GM23338 (cell line): Measurements from ENCODE around the gene ZNF865. TPM values are rescaled to one million over a fixed set of nuclear protein-coding genes. Genes with fewer than 3 reads are reported as not detected.

Experiments used
- ATAC-seq: fragments of 200-7000 bp; cut with Tn5 transposase; 3 replicates; pipeline ENCODE4 v1.9.1; 2020
- DNase-seq: peaks from one replicate; pipeline ENCODE4 v3.0.0-alpha.2; 2015; ENCODE audit warnings: low spot score
- H2AFZ ChIP-seq: fragments of 200-600 bp; sonication (generic); 2 replicates; pipeline ENCODE4 v1.8.0; 2016; ENCODE audit warnings: antibody characterized with exemption, mild to moderate bottlenecking, moderate library complexity
- H3F3A ChIP-seq: fragments of 200-600 bp; sonication (generic); replicated peaks from 2 replicates; pipeline ENCODE4 v1.8.0; 2017; ENCODE audit warnings: antibody characterized with exemption, mixed run types, low read depth
- H3K27ac ChIP-seq: fragments of 200-600 bp; sonication (generic); 2 replicates; pipeline ENCODE4 v1.6.1; 2016; ENCODE audit warnings: low read depth
- H3K27me3 ChIP-seq: fragments of 200-600 bp; sonication (generic); 2 replicates; pipeline ENCODE4 v1.8.0; 2016; ENCODE audit warnings: mild to moderate bottlenecking, mixed run types, moderate library complexity; ENCODE audit not compliant: insufficient read depth
- H3K36me3 ChIP-seq: fragments of 200-600 bp; sonication (generic); 2 replicates; pipeline ENCODE4 v1.8.0; 2016; ENCODE audit warnings: mild to moderate bottlenecking; ENCODE audit not compliant: insufficient read depth
- H3K4me1 ChIP-seq: fragments of 200-600 bp; sonication (generic); 2 replicates; pipeline ENCODE4 v1.8.0; 2016; ENCODE audit warnings: mild to moderate bottlenecking, moderate library complexity; ENCODE audit not compliant: insufficient read depth
- H3K4me2 ChIP-seq: fragments of 200-600 bp; sonication (generic); 2 replicates; pipeline ENCODE4 v1.7.1; 2017; ENCODE audit warnings: mixed run types
- H3K4me3 ChIP-seq: fragments of 200-600 bp; sonication (generic); 2 replicates; pipeline ENCODE4 v1.6.1; 2016; ENCODE audit warnings: mixed run types
- H3K79me2 ChIP-seq: fragments of 200-600 bp; sonication (generic); replicated peaks from 2 replicates; pipeline ENCODE4 v1.8.0; 2017; ENCODE audit warnings: mild to moderate bottlenecking; ENCODE audit not compliant: insufficient read depth
- H3K9me2 ChIP-seq: fragments of 200-600 bp; sonication (generic); 2 replicates; pipeline ENCODE4 v1.8.0; 2017; ENCODE audit not compliant: insufficient read depth
- H4K20me1 ChIP-seq: fragments of 200-600 bp; sonication (generic); replicated peaks from 2 replicates; pipeline ENCODE4 v1.8.0; 2017; ENCODE audit warnings: mild to moderate bottlenecking; ENCODE audit not compliant: insufficient read depth
- H3K27ac Mint-ChIP-seq: 2 replicates; pipeline ENCODE4 v1.8.0; 2020; ENCODE audit warnings: inconsistent platforms, mild to moderate bottlenecking, moderate library complexity, mixed read lengths
- H3K27me3 Mint-ChIP-seq: 3 replicates; pipeline ENCODE4 v1.8.0; 2022; ENCODE audit warnings: low read depth, mild to moderate bottlenecking, moderate library complexity, mixed read lengths, inconsistent platforms; ENCODE audit not compliant: insufficient read depth, poor library complexity
- H3K36me3 Mint-ChIP-seq: 3 replicates; pipeline ENCODE4 v1.8.0; 2021; ENCODE audit warnings: low read depth, mild to moderate bottlenecking, inconsistent platforms, moderate library complexity, mixed read lengths
- H3K4me1 Mint-ChIP-seq: 3 replicates; pipeline ENCODE4 v1.8.0; 2020; ENCODE audit warnings: mild to moderate bottlenecking, inconsistent platforms, mixed read lengths
- H3K4me3 Mint-ChIP-seq: 3 replicates; pipeline ENCODE4 v1.8.0; 2021; ENCODE audit warnings: moderate library complexity, mild to moderate bottlenecking, inconsistent platforms, mixed read lengths
- H3K9me3 Mint-ChIP-seq: 3 replicates; pipeline ENCODE4 v1.8.0; 2020; ENCODE audit warnings: moderate library complexity, mild to moderate bottlenecking, inconsistent platforms, mixed read lengths
- CREB1 ChIP-seq: fragments of 250-450 bp; sonication (Bioruptor Pico); IDR thresholded peaks from 2 replicates; pipeline ENCODE4 v1.5.0; 2020; ENCODE audit warnings: low read depth, mild to moderate bottlenecking, moderate library complexity
- EZH2 ChIP-seq: fragments of 200-600 bp; sonication (generic); IDR thresholded peaks from one replicate; pipeline ENCODE4 v1.8.0; 2017; ENCODE audit warnings: antibody characterized with exemption, mild to moderate bottlenecking, low read depth; ENCODE audit not compliant: unreplicated experiment
- EZH2phosphoT487 ChIP-seq: fragments of 200-600 bp; sonication (generic); IDR thresholded peaks from one replicate; pipeline ENCODE4 v1.8.1; 2018; ENCODE audit warnings: antibody characterized with exemption; ENCODE audit not compliant: unreplicated experiment
- JUNB ChIP-seq: IDR thresholded peaks from one replicate; pipeline ENCODE4 v1.6.1; 2016; ENCODE audit warnings: antibody characterized with exemption; ENCODE audit not compliant: unreplicated experiment
- NANOG ChIP-seq: IDR thresholded peaks from 2 replicates; pipeline ENCODE4 v1.6.1; 2016; ENCODE audit warnings: antibody characterized with exemption, borderline replicate concordance
- POLR2AphosphoS5 ChIP-seq: IDR thresholded peaks from 2 replicates; pipeline ENCODE4 v1.6.1; 2016; ENCODE audit warnings: antibody characterized with exemption, low read depth
- STAT1 ChIP-seq: IDR thresholded peaks from one replicate; pipeline ENCODE4 v1.6.1; 2016; ENCODE audit warnings: antibody characterized with exemption; ENCODE audit not compliant: unreplicated experiment
- ZNF114 ChIP-seq: fragments of 250-450 bp; sonication (Bioruptor Pico); IDR thresholded peaks from 2 replicates; pipeline ENCODE4 v1.5.0; 2020; ENCODE audit warnings: mild to moderate bottlenecking, moderate library complexity
- ZNF331 ChIP-seq: fragments of 250-450 bp; sonication (Bioruptor Pico); IDR thresholded peaks from 2 replicates; pipeline ENCODE4 v1.5.0; 2020; ENCODE audit warnings: low read depth, mild to moderate bottlenecking, moderate library complexity
- polyA plus RNA-seq: library from polyadenylated mRNA; unstranded; fragments of >200 nt; fragmentation: Nextera tagmentation; extraction: Ambion mirVana; gene quantifications from 2 replicates; pipeline ENCODE4 v1.2.1, GENCODE V29; 2016
- total RNA-seq: library from RNA; depleted of rRNA; stranded (reverse); fragments of >200 nt; shearing (Covaris generic); gene quantifications from 2 replicates; pipeline ENCODE4 v1.2.3, GENCODE V29; 2014
- TF ChIP-seq, protein P1 (sequence below), 2 experiments: fragments of 200-600 bp in 1 of 2; sonication (generic) in 1 of 2; conservative IDR thresholded peaks; 2 replicates each; pipeline versions ENCODE4 v1.5.1 to v1.6.1; 2016 to 2017; ENCODE audit warnings: antibody characterized with exemption in 2 of 2, low read depth in 2 of 2, mild to moderate bottlenecking in 2 of 2, moderate library complexity in 1 of 2
- TF ChIP-seq, protein P2 (sequence below): IDR thresholded peaks from one replicate; pipeline ENCODE4 v1.6.1; 2018; ENCODE audit warnings: antibody characterized with exemption; ENCODE audit not compliant: unreplicated experiment
- TF ChIP-seq, protein P3 (sequence below): IDR thresholded peaks from 2 replicates; pipeline ENCODE4 v1.6.1; 2016; ENCODE audit warnings: antibody characterized with exemption
- TF ChIP-seq, protein P4 (sequence below): fragments of 250-450 bp; sonication (Bioruptor Pico); IDR thresholded peaks from 2 replicates; pipeline ENCODE4 v1.5.0; 2020; ENCODE audit warnings: mild to moderate bottlenecking, moderate library complexity

Gene ZNF865
- total and polyA plus RNA-seq, 2 experiments from 2014 or later, result 2.2 to 12.1 TPM

DNA sequence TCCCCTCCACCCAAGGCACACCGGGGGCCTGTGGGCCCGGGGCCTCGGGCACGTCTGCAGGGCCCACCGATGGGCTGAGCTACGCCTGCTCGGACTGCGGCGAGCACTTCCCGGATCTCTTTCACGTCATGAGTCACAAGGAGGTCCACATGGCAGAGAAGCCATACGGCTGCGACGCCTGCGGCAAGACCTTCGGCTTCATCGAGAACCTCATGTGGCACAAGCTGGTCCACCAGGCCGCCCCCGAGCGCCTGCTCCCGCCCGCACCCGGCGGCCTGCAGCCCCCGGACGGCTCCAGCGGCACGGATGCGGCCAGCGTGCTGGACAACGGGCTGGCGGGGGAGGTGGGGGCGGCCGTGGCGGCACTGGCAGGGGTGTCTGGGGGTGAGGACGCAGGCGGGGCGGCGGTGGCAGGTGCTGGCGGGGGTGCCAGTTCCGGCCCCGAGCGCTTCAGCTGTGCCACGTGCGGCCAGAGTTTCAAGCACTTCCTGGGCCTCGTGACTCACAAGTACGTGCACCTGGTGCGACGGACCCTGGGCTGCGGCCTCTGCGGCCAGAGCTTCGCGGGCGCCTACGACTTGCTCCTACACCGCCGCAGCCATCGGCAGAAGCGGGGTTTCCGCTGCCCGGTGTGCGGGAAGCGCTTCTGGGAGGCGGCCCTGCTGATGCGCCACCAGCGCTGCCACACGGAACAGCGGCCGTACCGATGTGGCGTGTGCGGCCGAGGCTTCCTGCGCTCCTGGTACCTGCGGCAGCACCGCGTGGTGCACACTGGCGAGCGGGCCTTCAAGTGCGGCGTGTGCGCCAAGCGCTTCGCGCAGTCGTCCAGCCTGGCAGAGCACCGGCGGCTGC is 10.3 kb downstream of the ZNF865 start:
- DNase-seq (peak; percentile 17), ATAC-seq (no peak)
- Histone ChIP-seq H3K36me3 (no peaks in the 10 kb centered on the region), H3F3A (peaks cover 3% of the 10 kb centered on the region; the same call in 1 of the 2 replicates), H3K79me2 (0 out of 2 replicates have a peak, but pooled peaks cover 2% of the 10 kb centered on the region), H3K27ac (no peak overlapping the region), H3K4me2 (no peak overlapping the region), H2AFZ (no peak overlapping the region), H3K4me3 (no peak overlapping the region), H3K4me1 (no peaks in the 10 kb centered on the region), H3K27me3 (no peaks in the 10 kb centered on the region), H3K9me2 (no peaks in the 10 kb centered on the region), H4K20me1 (peaks cover 11% of the 10 kb centered on the region)
- TF ChIP-seq JUNB (no peak), CREB1 (CRISPR knock-in tag) (no peak), EZH2phosphoT487 (no peak), STAT1 (no peak), EZH2 (no peak), POLR2AphosphoS5 (no peak), NANOG (no peak), ZNF331 (CRISPR knock-in tag) (no peak), ZNF114 (CRISPR knock-in tag) (no peak)
- TF ChIP-seq, protein P1, sequence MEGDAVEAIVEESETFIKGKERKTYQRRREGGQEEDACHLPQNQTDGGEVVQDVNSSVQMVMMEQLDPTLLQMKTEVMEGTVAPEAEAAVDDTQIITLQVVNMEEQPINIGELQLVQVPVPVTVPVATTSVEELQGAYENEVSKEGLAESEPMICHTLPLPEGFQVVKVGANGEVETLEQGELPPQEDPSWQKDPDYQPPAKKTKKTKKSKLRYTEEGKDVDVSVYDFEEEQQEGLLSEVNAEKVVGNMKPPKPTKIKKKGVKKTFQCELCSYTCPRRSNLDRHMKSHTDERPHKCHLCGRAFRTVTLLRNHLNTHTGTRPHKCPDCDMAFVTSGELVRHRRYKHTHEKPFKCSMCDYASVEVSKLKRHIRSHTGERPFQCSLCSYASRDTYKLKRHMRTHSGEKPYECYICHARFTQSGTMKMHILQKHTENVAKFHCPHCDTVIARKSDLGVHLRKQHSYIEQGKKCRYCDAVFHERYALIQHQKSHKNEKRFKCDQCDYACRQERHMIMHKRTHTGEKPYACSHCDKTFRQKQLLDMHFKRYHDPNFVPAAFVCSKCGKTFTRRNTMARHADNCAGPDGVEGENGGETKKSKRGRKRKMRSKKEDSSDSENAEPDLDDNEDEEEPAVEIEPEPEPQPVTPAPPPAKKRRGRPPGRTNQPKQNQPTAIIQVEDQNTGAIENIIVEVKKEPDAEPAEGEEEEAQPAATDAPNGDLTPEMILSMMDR (conservative IDR thresholded peaks at IDR 0.05; ENCODE audit: low read depth in 2 of 2), result no peak
- TF ChIP-seq, protein P2, sequence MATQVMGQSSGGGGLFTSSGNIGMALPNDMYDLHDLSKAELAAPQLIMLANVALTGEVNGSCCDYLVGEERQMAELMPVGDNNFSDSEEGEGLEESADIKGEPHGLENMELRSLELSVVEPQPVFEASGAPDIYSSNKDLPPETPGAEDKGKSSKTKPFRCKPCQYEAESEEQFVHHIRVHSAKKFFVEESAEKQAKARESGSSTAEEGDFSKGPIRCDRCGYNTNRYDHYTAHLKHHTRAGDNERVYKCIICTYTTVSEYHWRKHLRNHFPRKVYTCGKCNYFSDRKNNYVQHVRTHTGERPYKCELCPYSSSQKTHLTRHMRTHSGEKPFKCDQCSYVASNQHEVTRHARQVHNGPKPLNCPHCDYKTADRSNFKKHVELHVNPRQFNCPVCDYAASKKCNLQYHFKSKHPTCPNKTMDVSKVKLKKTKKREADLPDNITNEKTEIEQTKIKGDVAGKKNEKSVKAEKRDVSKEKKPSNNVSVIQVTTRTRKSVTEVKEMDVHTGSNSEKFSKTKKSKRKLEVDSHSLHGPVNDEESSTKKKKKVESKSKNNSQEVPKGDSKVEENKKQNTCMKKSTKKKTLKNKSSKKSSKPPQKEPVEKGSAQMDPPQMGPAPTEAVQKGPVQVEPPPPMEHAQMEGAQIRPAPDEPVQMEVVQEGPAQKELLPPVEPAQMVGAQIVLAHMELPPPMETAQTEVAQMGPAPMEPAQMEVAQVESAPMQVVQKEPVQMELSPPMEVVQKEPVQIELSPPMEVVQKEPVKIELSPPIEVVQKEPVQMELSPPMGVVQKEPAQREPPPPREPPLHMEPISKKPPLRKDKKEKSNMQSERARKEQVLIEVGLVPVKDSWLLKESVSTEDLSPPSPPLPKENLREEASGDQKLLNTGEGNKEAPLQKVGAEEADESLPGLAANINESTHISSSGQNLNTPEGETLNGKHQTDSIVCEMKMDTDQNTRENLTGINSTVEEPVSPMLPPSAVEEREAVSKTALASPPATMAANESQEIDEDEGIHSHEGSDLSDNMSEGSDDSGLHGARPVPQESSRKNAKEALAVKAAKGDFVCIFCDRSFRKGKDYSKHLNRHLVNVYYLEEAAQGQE, result no peak
- TF ChIP-seq, protein P3, sequence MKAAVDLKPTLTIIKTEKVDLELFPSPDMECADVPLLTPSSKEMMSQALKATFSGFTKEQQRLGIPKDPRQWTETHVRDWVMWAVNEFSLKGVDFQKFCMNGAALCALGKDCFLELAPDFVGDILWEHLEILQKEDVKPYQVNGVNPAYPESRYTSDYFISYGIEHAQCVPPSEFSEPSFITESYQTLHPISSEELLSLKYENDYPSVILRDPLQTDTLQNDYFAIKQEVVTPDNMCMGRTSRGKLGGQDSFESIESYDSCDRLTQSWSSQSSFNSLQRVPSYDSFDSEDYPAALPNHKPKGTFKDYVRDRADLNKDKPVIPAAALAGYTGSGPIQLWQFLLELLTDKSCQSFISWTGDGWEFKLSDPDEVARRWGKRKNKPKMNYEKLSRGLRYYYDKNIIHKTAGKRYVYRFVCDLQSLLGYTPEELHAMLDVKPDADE, result no peak
- TF ChIP-seq, protein P4, sequence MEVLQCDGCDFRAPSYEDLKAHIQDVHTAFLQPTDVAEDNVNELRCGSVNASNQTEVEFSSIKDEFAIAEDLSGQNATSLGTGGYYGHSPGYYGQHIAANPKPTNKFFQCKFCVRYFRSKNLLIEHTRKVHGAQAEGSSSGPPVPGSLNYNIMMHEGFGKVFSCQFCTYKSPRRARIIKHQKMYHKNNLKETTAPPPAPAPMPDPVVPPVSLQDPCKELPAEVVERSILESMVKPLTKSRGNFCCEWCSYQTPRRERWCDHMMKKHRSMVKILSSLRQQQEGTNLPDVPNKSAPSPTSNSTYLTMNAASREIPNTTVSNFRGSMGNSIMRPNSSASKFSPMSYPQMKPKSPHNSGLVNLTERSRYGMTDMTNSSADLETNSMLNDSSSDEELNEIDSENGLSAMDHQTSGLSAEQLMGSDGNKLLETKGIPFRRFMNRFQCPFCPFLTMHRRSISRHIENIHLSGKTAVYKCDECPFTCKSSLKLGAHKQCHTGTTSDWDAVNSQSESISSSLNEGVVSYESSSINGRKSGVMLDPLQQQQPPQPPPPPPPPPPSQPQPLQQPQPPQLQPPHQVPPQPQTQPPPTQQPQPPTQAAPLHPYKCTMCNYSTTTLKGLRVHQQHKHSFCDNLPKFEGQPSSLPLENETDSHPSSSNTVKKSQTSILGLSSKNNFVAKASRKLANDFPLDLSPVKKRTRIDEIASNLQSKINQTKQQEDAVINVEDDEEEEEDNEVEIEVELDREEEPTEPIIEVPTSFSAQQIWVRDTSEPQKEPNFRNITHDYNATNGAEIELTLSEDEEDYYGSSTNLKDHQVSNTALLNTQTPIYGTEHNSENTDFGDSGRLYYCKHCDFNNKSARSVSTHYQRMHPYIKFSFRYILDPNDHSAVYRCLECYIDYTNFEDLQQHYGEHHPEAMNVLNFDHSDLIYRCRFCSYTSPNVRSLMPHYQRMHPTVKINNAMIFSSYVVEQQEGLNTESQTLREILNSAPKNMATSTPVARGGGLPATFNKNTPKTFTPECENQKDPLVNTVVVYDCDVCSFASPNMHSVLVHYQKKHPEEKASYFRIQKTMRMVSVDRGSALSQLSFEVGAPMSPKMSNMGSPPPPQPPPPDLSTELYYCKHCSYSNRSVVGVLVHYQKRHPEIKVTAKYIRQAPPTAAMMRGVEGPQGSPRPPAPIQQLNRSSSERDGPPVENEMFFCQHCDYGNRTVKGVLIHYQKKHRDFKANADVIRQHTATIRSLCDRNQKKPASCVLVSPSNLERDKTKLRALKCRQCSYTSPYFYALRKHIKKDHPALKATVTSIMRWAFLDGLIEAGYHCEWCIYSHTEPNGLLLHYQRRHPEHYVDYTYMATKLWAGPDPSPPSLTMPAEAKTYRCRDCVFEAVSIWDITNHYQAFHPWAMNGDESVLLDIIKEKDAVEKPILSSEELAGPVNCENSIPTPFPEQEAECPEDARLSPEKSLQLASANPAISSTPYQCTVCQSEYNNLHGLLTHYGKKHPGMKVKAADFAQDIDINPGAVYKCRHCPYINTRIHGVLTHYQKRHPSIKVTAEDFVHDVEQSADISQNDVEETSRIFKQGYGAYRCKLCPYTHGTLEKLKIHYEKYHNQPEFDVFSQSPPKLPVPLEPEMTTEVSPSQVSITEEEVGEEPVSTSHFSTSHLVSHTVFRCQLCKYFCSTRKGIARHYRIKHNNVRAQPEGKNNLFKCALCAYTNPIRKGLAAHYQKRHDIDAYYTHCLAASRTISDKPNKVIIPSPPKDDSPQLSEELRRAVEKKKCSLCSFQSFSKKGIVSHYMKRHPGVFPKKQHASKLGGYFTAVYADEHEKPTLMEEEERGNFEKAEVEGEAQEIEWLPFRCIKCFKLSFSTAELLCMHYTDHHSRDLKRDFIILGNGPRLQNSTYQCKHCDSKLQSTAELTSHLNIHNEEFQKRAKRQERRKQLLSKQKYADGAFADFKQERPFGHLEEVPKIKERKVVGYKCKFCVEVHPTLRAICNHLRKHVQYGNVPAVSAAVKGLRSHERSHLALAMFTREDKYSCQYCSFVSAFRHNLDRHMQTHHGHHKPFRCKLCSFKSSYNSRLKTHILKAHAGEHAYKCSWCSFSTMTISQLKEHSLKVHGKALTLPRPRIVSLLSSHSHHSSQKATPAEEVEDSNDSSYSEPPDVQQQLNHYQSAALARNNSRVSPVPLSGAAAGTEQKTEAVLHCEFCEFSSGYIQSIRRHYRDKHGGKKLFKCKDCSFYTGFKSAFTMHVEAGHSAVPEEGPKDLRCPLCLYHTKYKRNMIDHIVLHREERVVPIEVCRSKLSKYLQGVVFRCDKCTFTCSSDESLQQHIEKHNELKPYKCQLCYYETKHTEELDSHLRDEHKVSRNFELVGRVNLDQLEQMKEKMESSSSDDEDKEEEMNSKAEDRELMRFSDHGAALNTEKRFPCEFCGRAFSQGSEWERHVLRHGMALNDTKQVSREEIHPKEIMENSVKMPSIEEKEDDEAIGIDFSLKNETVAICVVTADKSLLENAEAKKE, result no peak
- Mint-ChIP-seq H3K27me3 (peaks cover 19% of the 10 kb centered on the region), H3K27ac (no peak overlapping the region), H3K4me1 (0 out of 3 replicates have a peak, but pooled peaks cover 2% of the 10 kb centered on the region), H3K36me3 (peaks cover 45% of the 10 kb centered on the region), H3K4me3 (no peak overlapping the region), H3K9me3 (peaks cover 5% of the 10 kb centered on the region)
